K562 (cell line): ENCODE data around the gene CD164. TPM values are rescaled to one million over a fixed set of nuclear protein-coding genes. Genes with fewer than 3 reads are reported as not detected.

Experiments
- ATAC-seq: fragments of 200-7000 bp; cut with Tn5 transposase; 3 replicates; pipeline ENCODE4 v1.9.1; 2020; ENCODE audit warnings: moderate library complexity
- BruUV-seq: library from RNA; stranded (reverse); fragments of 400-500 nt; replicated peaks from 2 replicates; lab custom pipeline; 2021; lab: Mats Ljungman, UMichigan
- CTCF ChIA-PET: fragments of 300-600 bp; formaldehyde crosslinking; extraction: SDS; loops from one replicate; lab custom pipeline; 2021; ENCODE audit warnings: low intra/inter-chr PET ratio; lab: Yijun Ruan, JAX
- POLR2A ChIA-PET: fragments of 300-600, 350-650 bp; sonication (Branson Sonifier 250); formaldehyde crosslinking; extraction: SDS; loops from one replicate; lab custom pipeline; 2021; ENCODE audit warnings: antibody characterized with exemption, inconsistent platforms; lab: Yijun Ruan, JAX
- DNase-seq, 4 experiments: peaks; one replicate each; pipeline versions ENCODE4 v3.0.0 to v3.0.0-alpha.2; 2011 to 2018; ENCODE audit warnings: low spot score in 3 of 4, mixed read lengths in 3 of 4; ENCODE audit errors: extremely low read depth in 1 of 4
- FAIRE-seq: peaks from 2 replicates; lab custom pipeline; 2011; peaks lifted over from hg19 to GRCh38; lab: Jason Lieb, UNC
- H2AFZ ChIP-seq: 2 replicates; pipeline ENCODE4 v1.6.0; 2011; ENCODE audit warnings: low read depth, low read length, control low read depth, inconsistent platforms
- H3K27ac ChIP-seq: fragments of 200-600 bp; 3 replicates; pipeline ENCODE4 v1.8.0; 2011; ENCODE audit warnings: low read depth, mild to moderate bottlenecking, control low read depth, inconsistent platforms, low read length, moderate library complexity, mixed read lengths; ENCODE audit errors: extremely low read depth
- H3K27me3 ChIP-seq, 2 experiments: fragments of 300-600 bp in 1 of 2; 2 replicates in 1 of 2; 3 replicates in 1 of 2; pipeline versions ENCODE4 v1.6.0 to v1.8.0; 2011; ENCODE audit warnings: inconsistent platforms in 2 of 2, low read length in 2 of 2, mild to moderate bottlenecking in 1 of 2, mixed read lengths in 1 of 2, moderate library complexity in 1 of 2; ENCODE audit not compliant: control insufficient read depth in 2 of 2, insufficient read depth in 2 of 2
- H3K36me3 ChIP-seq: fragments of 300-600 bp; 3 replicates; pipeline ENCODE4 v1.8.0; 2011; ENCODE audit warnings: mild to moderate bottlenecking, low read length, inconsistent platforms; ENCODE audit not compliant: control insufficient read depth, insufficient read depth
- H3K4me1 ChIP-seq, 2 experiments: fragments of 200-600 bp in 1 of 2; replicated peaks in 1 of 2; 2 replicates in 1 of 2; 3 replicates in 1 of 2; pipeline versions ENCODE4 v1.5.1 to v1.8.0; 2011; ENCODE audit warnings: inconsistent platforms in 2 of 2, low read length in 2 of 2, mild to moderate bottlenecking in 1 of 2, mixed read lengths in 1 of 2, moderate library complexity in 1 of 2; ENCODE audit not compliant: control insufficient read depth in 2 of 2, insufficient read depth in 2 of 2
- H3K4me2 ChIP-seq: 2 replicates; pipeline ENCODE4 v1.6.1; 2011; ENCODE audit warnings: low read length, control low read depth, inconsistent platforms, mixed read lengths; ENCODE audit not compliant: insufficient read depth
- H3K4me3 ChIP-seq: fragments of 200-600 bp; sonication (generic), shearing (Covaris generic); 2 replicates; pipeline ENCODE4 v1.5.1; 2016; ENCODE audit warnings: control low read depth, inconsistent platforms
- H3K79me2 ChIP-seq: fragments of 200-600 bp; 3 replicates; pipeline ENCODE4 v1.8.0; 2011; ENCODE audit warnings: low read length, inconsistent platforms; ENCODE audit not compliant: control insufficient read depth, insufficient read depth
- H3K9ac ChIP-seq, 2 experiments: 2 replicates each; pipeline versions ENCODE4 v1.6.0 to v1.6.1; 2011; ENCODE audit warnings: low read depth in 2 of 2, low read length in 2 of 2, control low read depth in 1 of 2, inconsistent platforms in 1 of 2, mild to moderate bottlenecking in 1 of 2, mixed read lengths in 1 of 2; ENCODE audit not compliant: insufficient read depth in 1 of 2
- H3K9me1 ChIP-seq: one replicate; pipeline ENCODE4 v1.6.0; 2011; ENCODE audit warnings: inconsistent platforms, mild to moderate bottlenecking, low read length, moderate library complexity; ENCODE audit not compliant: control insufficient read depth, insufficient read depth
- H3K9me3 ChIP-seq: replicated peaks from 2 replicates; pipeline ENCODE4 v1.5.1; 2011; ENCODE audit warnings: low read depth, low read length, inconsistent platforms; ENCODE audit not compliant: control insufficient read depth, insufficient read depth
- H4K20me1 ChIP-seq: replicated peaks from 2 replicates; pipeline ENCODE4 v1.6.1; 2011; ENCODE audit warnings: low read length, inconsistent platforms, mixed read lengths; ENCODE audit not compliant: control insufficient read depth, insufficient read depth
- ID3 ChIP-seq, 2 experiments: fragments of 250-450 bp in 1 of 2; fragments of 450-650 bp in 1 of 2; sonication (Bioruptor Pico) in 1 of 2; IDR thresholded peaks; 2 replicates each; pipeline versions ENCODE4 v1.6.1 to v1.8.0; 2016 to 2021; ENCODE audit warnings: mild to moderate bottlenecking in 2 of 2, moderate library complexity in 2 of 2, missing compliant biosample characterization in 1 of 2, missing genetic modification characterization in 1 of 2
- RBM39 ChIP-seq: fragments of 200-400 bp; formaldehyde crosslinking; optimal IDR thresholded peaks from 2 replicates; pipeline ENCODE3; 2018; ENCODE audit warnings: low read depth, low read length
- RFX5 ChIP-seq: IDR thresholded peaks from 2 replicates; pipeline ENCODE4 v1.6.1; 2011; ENCODE audit warnings: low read depth, mild to moderate bottlenecking, improper control_type of control experiment, low read length
- TBL1XR1 ChIP-seq, 2 experiments: IDR thresholded peaks; 2 replicates each; pipeline ENCODE4 v1.6.1; 2012; ENCODE audit warnings: improper control_type of control experiment in 2 of 2, low read length in 2 of 2, mild to moderate bottlenecking in 1 of 2
- VEZF1 ChIP-seq: fragments of 200-800 bp; sonication (Bioruptor generic); IDR thresholded peaks from 2 replicates; pipeline ENCODE4 v1.6.1; 2017; ENCODE audit warnings: missing genetic modification characterization, missing compliant biosample characterization
- ZNF133 ChIP-seq: fragments of 250-450 bp; sonication (Bioruptor Pico); IDR thresholded peaks from 2 replicates; pipeline ENCODE4 v1.4.0; 2020; ENCODE audit warnings: mild to moderate bottlenecking
- ZNF584 ChIP-seq: fragments of 200-800 bp; sonication (Bioruptor generic); IDR thresholded peaks from 2 replicates; pipeline ENCODE4 v1.6.1; 2016; ENCODE audit warnings: low read depth, mild to moderate bottlenecking, missing genetic modification characterization, missing compliant biosample characterization
- in situ Hi-C: fragments of 300-500 bp; cut with MboI; formaldehyde crosslinking; loops from 4 replicates; pipeline ENCODE4 v1.15.0; 2018; ENCODE audit warnings: inconsistent platforms, mixed read lengths
- intact Hi-C: fragments of 100-400 bp; cut with micrococcal nuclease; formaldehyde crosslinking; loops from 2 replicates; pipeline ENCODE4 v1.14.2; 2022
- polyA plus RNA-seq, 8 experiments: library from polyadenylated mRNA; depleted of rRNA in 4 of 8; stranded (reverse) in 5 of 8; unstranded in 3 of 8; fragments of >200 nt; fragmentation: Nextera tagmentation in 2 of 8; fragmentation: Illumina TruSeq in 1 of 8; extraction: Ambion mirVana in 2 of 8; extraction: Trizol in 1 of 8; gene quantifications; 2 replicates each; pipeline versions ENCODE4 v1.2.1 to v1.2.3, GENCODE V29; 2011 to 2014; ENCODE audit warnings: inconsistent platforms in 1 of 8, missing spikeins in 1 of 8
- total RNA-seq, 7 experiments: library from RNA; depleted of rRNA in 6 of 7; stranded (reverse); fragments of >200 nt in 6 of 7; fragmentation: Illumina TruSeq in 2 of 7; extraction: Trizol in 2 of 7; gene quantifications; 2 replicates each; pipeline versions ENCODE4 v1.2.1 to v1.2.3, GENCODE V29; 2011 to 2021; ENCODE audit warnings: low replicate concordance in 1 of 7

The CD164 gene
- total and polyA plus RNA-seq, 9 of the 15 experiments (the other 6 are each of a cell fraction or from before 2014, with no cell fraction given): 79.5 to 317 (median 165) TPM

- no peak overlapping the region for H3K4me2 ChIP-seq
- H3K9ac ChIP-seq: no peak overlapping the region
- no TSS peak for BruUV-seq
- DNase-seq (no peak), ATAC-seq (no peak), FAIRE-seq (no peak)
- H3K27ac ChIP-seq: no peak overlapping the region
- H4K20me1 ChIP-seq: no peaks in the 10 kb centered on the region
- no peaks in the 10 kb centered on the region for H3K27me3 ChIP-seq
- no peaks in the 10 kb centered on the region for H3K9me1 ChIP-seq
- H3K4me1 ChIP-seq: no peaks in the 10 kb centered on the region
- in situ Hi-C loops (no loop called here), intact Hi-C loops (no loop called here)
- no peak overlapping the region for H3K4me3 ChIP-seq
- ChIA-PET POLR2A (interaction anchor here (1.1 to 4.1 kb wide), 3 partner anchors 8 to 25 kb away, joined by 3 to 32 read pairs (median 6); partner anchors contain the start of gene CD164), CTCF (no interaction called here)
- no peak overlapping the region for H2AFZ ChIP-seq
- H3K9me3 ChIP-seq: peaks cover 13% of the 10 kb centered on the region
- peaks cover 70% of the 10 kb centered on the region; the same call in 2 of the 3 replicates for H3K36me3 ChIP-seq
- no peaks in the 10 kb centered on the region for H3K79me2 ChIP-seq
- TF ChIP-seq RFX5: no peak
- no peak for TF ChIP-seq ZNF133 (CRISPR knock-in tag)
- no peak for TF ChIP-seq TBL1XR1 (IDR thresholded peaks at IDR 0.05; ENCODE audit: low read length in 2 of 2)
- TF ChIP-seq VEZF1 (CRISPR knock-in tag): no peak
- no peak for TF ChIP-seq ID3 (CRISPR knock-in tag; IDR thresholded peaks at IDR 0.05)
- TF ChIP-seq ID3 (tag; IDR thresholded peaks at IDR 0.05): no peak
- TF ChIP-seq RBM39: no peak
- TF ChIP-seq ZNF584: no peak
These were observed 24.1 kb downstream of the CD164 start for GRCh38 chr6:109358204-109358603.
